ENCODE results near the gene CELA2B. TPM values are rescaled to one million over a fixed set of nuclear protein-coding genes. Genes with fewer than 3 reads are reported as not detected.

The CELA2B gene
- total RNA-seq, 2 experiments from 2014 or later, result not detected

GRCh38 chr1:15493869-15494390 lies 18.0 kb downstream of the CELA2B start:
- CTCF ChIA-PET, result no interaction called here
- H3K9me3 Mint-ChIP-seq, result no peaks in the 10 kb centered on the region
- intact Hi-C loops (cut with micrococcal nuclease), result no loop called here
- no peaks in the 10 kb centered on the region for H3K4me1 Mint-ChIP-seq (ENCODE audit: low read depth)
- DNase-seq, result no peak
- no peak for ATAC-seq
- TF ChIP-seq CTCF (IDR thresholded peaks at IDR 0.05), result no peak
- POLR2A ChIA-PET, result no interaction called here
- no peak overlapping the region for H3K4me3 Mint-ChIP-seq
- no peak overlapping the region for H3K27ac Mint-ChIP-seq
- peaks cover 6% of the 10 kb centered on the region for H3K36me3 Mint-ChIP-seq (ENCODE audit: low read depth)
- no peaks in the 10 kb centered on the region for H3K27me3 Mint-ChIP-seq

- intact Hi-C loops (cut with micrococcal nuclease), result no loop called here
- H3K4me1 Mint-ChIP-seq (ENCODE audit: low read depth), result no peaks in the 10 kb centered on the region
- no peaks in the 10 kb centered on the region for H3K9me3 Mint-ChIP-seq
- ATAC-seq, result no peak
- H3K4me3 Mint-ChIP-seq, result no peak overlapping the region
- ChIA-PET CTCF (interaction anchor here (0.7 to 1.2 kb wide), 5 partner anchors 52 to 180 kb away, joined by 3 to 5 read pairs (median 3); no protein-coding TSS in a partner anchor), POLR2A (no interaction called here)
- H3K27ac Mint-ChIP-seq, result no peak overlapping the region
- no peak for DNase-seq
- no peaks in the 10 kb centered on the region for H3K27me3 Mint-ChIP-seq
- peaks cover 4% of the 10 kb centered on the region for H3K36me3 Mint-ChIP-seq (ENCODE audit: low read depth)
- TF ChIP-seq CTCF (IDR thresholded peaks at IDR 0.05), result no peak
Measured at GRCh38 chr1:15500184-15501178, 24.6 kb downstream of the CELA2B start.

- CTCF ChIA-PET, result interaction anchor here (0.6 to 1.1 kb wide), 5 partner anchors 70 to 1545 kb away, joined by 3 to 5 read pairs (median 3); no protein-coding TSS in a partner anchor
- no peak overlapping the region for H3K4me3 Mint-ChIP-seq
- ATAC-seq (peak; percentile 82), DNase-seq (peak; percentile 80)
- intact Hi-C loops (cut with micrococcal nuclease), result no loop called here
- peaks cover 4% of the 10 kb centered on the region for H3K36me3 Mint-ChIP-seq (ENCODE audit: low read depth)
- no peaks in the 10 kb centered on the region for H3K4me1 Mint-ChIP-seq (ENCODE audit: low read depth)
- POLR2A ChIA-PET, result no interaction called here
- peak; percentile 73 for TF ChIP-seq CTCF (IDR thresholded peaks at IDR 0.05)
- H3K9me3 Mint-ChIP-seq, result no peaks in the 10 kb centered on the region
- H3K27ac Mint-ChIP-seq, result no peak overlapping the region
- no peaks in the 10 kb centered on the region for H3K27me3 Mint-ChIP-seq
Measured at GRCh38 chr1:15501208-15502032, 25.5 kb downstream of the CELA2B start.

- ChIA-PET CTCF (no interaction called here), POLR2A (no interaction called here)
- intact Hi-C loops (cut with micrococcal nuclease), result no loop called here
Measured at GRCh38 chr1:15504436-15504835, 28.5 kb downstream of the CELA2B start.

More at GRCh38 chr1:15504436-15504835, 28.5 kb downstream of the CELA2B start:
- Mint-ChIP-seq H3K4me1 (ENCODE audit: low read depth) (no peaks in the 10 kb centered on the region), H3K27me3 (no peaks in the 10 kb centered on the region), H3K4me3 (no peak overlapping the region), H3K36me3 (ENCODE audit: low read depth) (peaks cover 1% of the 10 kb centered on the region), H3K27ac (no peak overlapping the region), H3K9me3 (no peaks in the 10 kb centered on the region)
- TF ChIP-seq CTCF (IDR thresholded peaks at IDR 0.05), result no peak
- no peak for DNase-seq
- no peak for ATAC-seq
